Spleen (tissue), 11 donors: ENCODE results near the gene GPR157. TPM values are rescaled to one million over a fixed set of nuclear protein-coding genes. Genes with fewer than 3 reads are reported as not detected.

ENCODE experiments used
- DNase-seq: peaks from one replicate; pipeline ENCODE4 v3.0.0-alpha.2; 2020
- H3K27ac ChIP-seq, 8 donors: fragments of 200-600 bp; sonication (generic) in 7 of 8; 1 replicate in 4 of 8; 2 replicates in 4 of 8; pipeline versions ENCODE4 v1.5.0 to v1.8.0; 2016 to 2021; ENCODE audit warnings: inconsistent platforms in 4 of 8, mild to moderate bottlenecking in 4 of 8, moderate library complexity in 1 of 8
- H3K27me3 ChIP-seq, 7 donors: fragments of 200-600 bp; sonication (generic) in 6 of 7; replicated peaks in 1 of 7; 1 replicate in 4 of 7; 2 replicates in 3 of 7; pipeline versions ENCODE4 v1.5.0 to v1.8.0; 2016 to 2021; ENCODE audit warnings: inconsistent platforms in 3 of 7, mild to moderate bottlenecking in 1 of 7
- H3K36me3 ChIP-seq, 6 donors: fragments of 200-600 bp; sonication (generic) in 5 of 6; 1 replicate in 4 of 6; 2 replicates in 2 of 6; pipeline versions ENCODE4 v1.5.0 to v1.8.0; 2016 to 2021; ENCODE audit warnings: inconsistent platforms in 2 of 6
- H3K4me1 ChIP-seq, 6 donors: fragments of 200-600 bp; sonication (generic) in 5 of 6; 1 replicate in 3 of 6; 2 replicates in 3 of 6; pipeline versions ENCODE4 v1.5.0 to v1.8.0; 2016 to 2021; ENCODE audit warnings: inconsistent platforms in 3 of 6
- H3K4me3 ChIP-seq, 8 donors: fragments of 200-600 bp; sonication (generic) in 7 of 8; 1 replicate in 4 of 8; 2 replicates in 4 of 8; pipeline versions ENCODE4 v1.5.0 to v1.8.0; 2016 to 2021; ENCODE audit warnings: inconsistent platforms in 4 of 8, mild to moderate bottlenecking in 4 of 8, moderate library complexity in 2 of 8
- H3K9me3 ChIP-seq, 8 donors: fragments of 200-600 bp; sonication (generic) in 7 of 8; 1 replicate in 4 of 8; 2 replicates in 4 of 8; pipeline versions ENCODE4 v1.5.0 to v1.8.0; 2016 to 2021; ENCODE audit warnings: inconsistent platforms in 4 of 8
- CTCF ChIP-seq, 11 experiments: fragments of 200-600 bp in 7 of 11; fragments of 450-650 bp in 4 of 11; sonication (generic) in 4 of 11; IDR thresholded peaks in 8 of 11; conservative IDR thresholded peaks in 3 of 11; 1 replicate in 7 of 11; 2 replicates in 4 of 11; pipeline versions ENCODE4 v1.4.0 to v1.8.0; 2016 to 2021; ENCODE audit warnings: antibody characterized with exemption in 11 of 11, inconsistent platforms in 4 of 11, mild to moderate bottlenecking in 1 of 11
- POLR2A ChIP-seq, 3 donors: fragments of 450-650 bp; IDR thresholded peaks; one replicate each; pipeline ENCODE4 v1.5.1; 2017; ENCODE audit warnings: antibody characterized with exemption in 3 of 3, mild to moderate bottlenecking in 1 of 3
- POLR2AphosphoS5 ChIP-seq, 3 donors: sonication (generic); formaldehyde crosslinking; IDR thresholded peaks; one replicate each; pipeline ENCODE4 v1.5.1; 2017; ENCODE audit warnings: antibody characterized with exemption in 3 of 3
- WGBS, 5 donors: extraction: QIAGEN DNeasy Blood & Tissue Kit in 3 of 5; methylation state at CpG; one replicate each; pipeline versions ENCODE4 v1.1.5 to v1.1.7; 2013 to 2018; 5-methylcytosine and 5-hydroxymethylcytosine counted together
- intact Hi-C: fragments of 100-400 bp; cut with DNase I; formaldehyde crosslinking; loops from one replicate; pipeline ENCODE4 v1.15.0; 2023; ENCODE audit warnings: low total_unique reads
- polyA plus RNA-seq, 3 donors: library from polyadenylated mRNA; stranded (reverse); fragments of 200-250 nt; gene quantifications; one replicate each; pipeline ENCODE4 v1.2.1, GENCODE V29; 2013
- total RNA-seq, 7 donors: library from RNA; depleted of rRNA in 3 of 7; stranded (reverse); fragments of >200 nt in 3 of 7; fragmentation: NEBNext Ultra II Directional in 4 of 7; extraction: Animal tissue kit (Norgen Biotek cat#: 25700) in 4 of 7; gene quantifications; one replicate each; pipeline versions ENCODE4 v1.1.0 to v1.2.1, GENCODE V29; 2016 to 2021
- donor health status: healthy with polysubstance abuse.
- donor health status: DM: no; HTN: no; CAD: no; lungs with moderate emphysema.
- donor health status: DM: no; HTN: no; CAD: no.
- donor health status: Bipolar disorder and iron deficiency.
- donor health status: healthy.
- donor health status: DM: no; HTN: no; CAD: no.
- donor health status: DM: yes; HTN: yes; CAD: no.

Gene GPR157
- total and polyA plus RNA-seq, 10 donors, result 1.2 to 10.5 (median 6.8) TPM

- intact Hi-C loops, result no loop called here
- DNase-seq, result no peak
- H3K36me3 ChIP-seq, result no peaks in the 10 kb centered on the region
- H3K9me3 ChIP-seq, result no peaks in the 10 kb centered on the region
- WGBS, 5 donors, result 79 to 83% (median 82%) methylated on average over 8 of the region's 8 CpGs
- H3K4me1 ChIP-seq, result peaks cover 0 to 1% (median 0%) of the 10 kb centered on the region in 6 donors
- no peaks in the 10 kb centered on the region for H3K27me3 ChIP-seq
- H3K27ac ChIP-seq, result no peak overlapping the region
- H3K4me3 ChIP-seq, result no peak overlapping the region
- TF ChIP-seq POLR2A (IDR thresholded peaks at IDR 0.05) (no peak), CTCF (IDR thresholded peaks at IDR 0.05 in 8 of 11, conservative IDR thresholded peaks at IDR 0.05 in 3 of 11) (no peak), POLR2AphosphoS5 (IDR thresholded peaks at IDR 0.05) (no peak)
Measured at GRCh38 chr1:9136932-9137331, 8.0 kb upstream of the GPR157 start.

DNA sequence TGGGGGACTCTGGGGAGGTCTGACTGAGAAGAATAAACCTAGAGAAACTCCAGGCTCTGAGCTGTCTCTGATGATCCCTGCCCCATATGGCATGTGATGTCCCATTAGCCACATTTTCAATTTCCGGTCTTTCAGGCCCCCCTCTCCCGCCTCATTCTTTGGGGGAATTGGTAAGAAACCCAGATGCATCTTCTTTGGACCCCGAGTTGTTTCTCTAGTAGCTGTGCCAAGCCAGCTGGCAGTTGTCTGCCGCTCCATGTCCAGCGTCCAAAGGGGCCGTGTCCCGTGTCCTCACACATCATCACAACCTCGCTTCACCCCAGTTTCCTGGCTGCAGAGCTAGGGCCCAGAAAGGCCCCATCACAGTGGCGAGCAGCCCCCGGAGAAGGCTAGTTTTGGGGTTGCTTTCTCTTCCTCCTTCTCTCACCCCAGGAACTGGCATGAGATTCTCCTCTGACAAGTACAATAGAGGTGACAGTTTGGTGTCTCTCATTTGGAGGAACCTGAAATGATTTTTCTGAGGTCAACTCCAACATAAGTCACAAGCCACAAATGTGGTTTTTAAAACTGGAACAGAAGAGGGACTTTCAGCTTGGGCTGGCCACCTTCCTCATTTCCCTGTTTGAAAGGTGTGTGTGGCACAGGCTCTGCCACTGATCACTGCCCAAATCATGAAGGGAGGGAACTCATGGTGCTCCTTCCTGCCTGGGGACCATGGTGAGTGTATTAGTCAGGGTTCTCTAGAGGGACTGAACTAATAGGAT is 6.4 kb upstream of the GPR157 start:
- 53 to 65% (median 63%) methylated on average over 10 of the region's 10 CpGs for WGBS, 5 donors
- no peak overlapping the region for H3K4me3 ChIP-seq
- no peaks in the 10 kb centered on the region for H3K27me3 ChIP-seq
- H3K4me1 ChIP-seq, result peaks cover 0 to 4% (median under 1%) of the 10 kb centered on the region in 6 donors
- no peak overlapping the region for H3K27ac ChIP-seq
- intact Hi-C loops, result no loop called here
- no peaks in the 10 kb centered on the region for H3K9me3 ChIP-seq
- peak; percentile 65 for DNase-seq
- no peaks in the 10 kb centered on the region for H3K36me3 ChIP-seq
- TF ChIP-seq POLR2A (IDR thresholded peaks at IDR 0.05), result no peak
- TF ChIP-seq POLR2AphosphoS5 (IDR thresholded peaks at IDR 0.05), result no peak
- TF ChIP-seq CTCF (IDR thresholded peaks at IDR 0.05 in 8 of 11, conservative IDR thresholded peaks at IDR 0.05 in 3 of 11), result no peak

DNA sequence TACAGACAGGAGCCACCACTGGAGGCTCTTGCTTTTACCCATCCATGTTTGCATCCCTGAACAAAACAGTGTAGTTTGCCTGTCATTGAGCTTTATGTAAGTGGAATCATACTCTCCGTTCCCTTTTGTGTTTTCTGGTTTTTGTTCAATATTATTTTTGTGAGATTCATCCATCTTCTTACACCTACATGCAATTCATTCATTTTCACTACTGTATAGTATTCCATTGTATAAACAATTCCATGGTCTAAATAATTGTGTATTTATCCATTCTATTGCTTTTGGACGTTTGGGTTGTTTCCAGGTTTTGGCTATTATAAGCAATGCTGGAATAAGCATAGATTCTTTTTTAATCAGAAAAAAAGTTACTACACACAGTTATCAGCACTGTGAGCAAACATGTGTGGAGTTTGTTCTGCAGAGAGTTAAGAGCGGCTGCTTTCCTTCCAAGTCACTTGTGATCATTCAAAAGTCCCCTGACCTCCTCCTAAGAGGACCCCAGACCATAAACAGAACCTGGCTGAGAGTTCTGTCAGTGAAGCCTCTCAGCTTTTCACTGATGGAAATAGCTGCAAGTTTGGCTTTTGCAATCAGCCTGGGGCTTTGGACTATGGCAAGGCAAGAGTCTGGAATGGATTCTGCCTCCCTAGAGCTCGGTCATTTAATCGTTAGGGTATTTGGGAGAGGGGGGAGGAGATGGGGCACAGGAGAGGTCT is 5.1 kb upstream of the GPR157 start:
- DNase-seq, result peak; percentile 9
- Histone ChIP-seq H3K36me3 (no peaks in the 10 kb centered on the region), H3K27me3 (no peaks in the 10 kb centered on the region), H3K4me3 (no peak overlapping the region), H3K4me1 (peaks cover 0 to 13% (median 2%) of the 10 kb centered on the region in 6 donors), H3K9me3 (no peaks in the 10 kb centered on the region), H3K27ac (no peak overlapping the region)
- WGBS, 5 donors, result 60 to 74% (median 67%) methylated on average over 5 of the region's 5 CpGs
- TF ChIP-seq POLR2AphosphoS5 (IDR thresholded peaks at IDR 0.05) (no peak), POLR2A (IDR thresholded peaks at IDR 0.05) (no peak), CTCF (IDR thresholded peaks at IDR 0.05 in 8 of 11, conservative IDR thresholded peaks at IDR 0.05 in 3 of 11) (no peak)
- intact Hi-C loops, result no loop called here
